Stomach (tissue), 4 donors: ENCODE results near the gene ADAMTS16.

Experiments
- CTCF ChIP-seq, 7 experiments: fragments of 450-650 bp in 4 of 7; fragments of 200-600 bp in 3 of 7; sonication (generic) in 3 of 7; IDR thresholded peaks; one replicate each; pipeline ENCODE4 v1.5.1; 2016 to 2019; ENCODE audit warnings: antibody characterized with exemption in 7 of 7, control low read depth in 2 of 7, mild to moderate bottlenecking in 1 of 7
- EP300 ChIP-seq: sonication (generic); formaldehyde crosslinking; IDR thresholded peaks from one replicate; pipeline ENCODE4 v1.6.1; 2017; ENCODE audit warnings: antibody characterized with exemption
- POLR2A ChIP-seq, 4 donors: fragments of 450-650 bp; IDR thresholded peaks; one replicate each; pipeline ENCODE4 v1.6.1; 2016; ENCODE audit warnings: antibody characterized with exemption in 4 of 4, control low read depth in 2 of 4, mild to moderate bottlenecking in 1 of 4, moderate library complexity in 1 of 4
- POLR2AphosphoS5 ChIP-seq, 3 donors: sonication (generic); formaldehyde crosslinking; IDR thresholded peaks; one replicate each; pipeline ENCODE4 v1.6.1; 2016; ENCODE audit warnings: antibody characterized with exemption in 3 of 3

- TF ChIP-seq CTCF (IDR thresholded peaks at IDR 0.05) (no peak), POLR2A (IDR thresholded peaks at IDR 0.05) (no peak), POLR2AphosphoS5 (IDR thresholded peaks at IDR 0.05) (no peak), EP300 (no peak)
Observed at GRCh38 chr5:5145651-5146529, 5.8 kb downstream of the ADAMTS16 start.
